ENCODE measurements around the gene RBM23.
"Not testable (repeated sequence)": the region's sequence is repeated elsewhere in the genome, so short reads cannot be mapped to it uniquely, and the experiment has no call there.

RBM23 gene

DNA sequence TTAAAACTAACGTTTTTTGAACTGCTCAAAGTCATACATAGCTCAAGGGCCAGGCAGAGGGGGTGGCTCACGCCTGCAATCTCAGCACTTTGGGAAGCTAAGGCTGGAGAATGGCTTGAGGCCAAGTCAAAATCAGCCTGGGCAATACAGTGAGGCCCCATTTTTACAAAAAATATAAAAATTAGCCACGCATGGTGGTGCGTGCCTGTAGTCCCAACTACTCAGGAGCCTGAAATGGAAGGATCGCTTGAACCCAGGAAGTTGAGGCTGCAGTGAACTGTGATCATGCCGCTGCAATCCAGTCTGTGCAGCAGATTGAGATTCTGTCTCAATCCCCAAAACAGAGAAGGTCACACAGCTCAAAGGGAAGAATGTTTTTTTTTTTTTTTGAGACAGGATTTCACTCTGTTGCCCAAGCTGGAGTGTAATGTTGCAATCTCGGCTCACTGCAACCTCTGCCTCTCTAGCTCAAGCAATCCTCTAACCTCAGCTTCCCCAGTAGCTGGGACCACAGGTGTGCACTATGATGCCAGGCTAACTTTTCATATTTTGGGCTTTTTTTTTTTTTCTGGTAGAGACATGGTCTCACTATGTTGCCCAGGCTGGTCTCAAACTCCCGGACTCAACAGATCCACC lies 2.9 kb downstream of the RBM23 start:
- DNase-seq: no peak

DNA sequence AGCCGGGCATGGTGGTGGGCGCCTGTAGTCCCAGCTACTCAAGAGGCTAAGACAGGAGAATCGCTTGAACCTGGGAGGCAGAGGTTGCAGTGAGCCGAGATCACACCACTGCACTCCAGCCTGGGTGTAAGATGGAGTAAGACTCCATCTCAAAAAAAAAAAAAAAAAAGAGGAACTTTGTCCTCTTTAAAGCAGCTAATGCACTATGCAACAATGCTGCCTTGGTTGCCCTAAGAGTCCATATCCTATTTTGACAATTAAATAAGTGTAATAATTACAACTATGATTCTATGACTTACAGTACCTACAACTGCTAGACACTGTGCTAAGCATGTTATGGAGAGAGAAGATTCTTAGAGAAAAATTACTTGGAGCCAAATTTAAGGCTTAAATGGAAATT lies 4.1 kb downstream of the RBM23 start:
- not testable (repeated sequence) for DNase-seq

- DNase-seq: no peak
Measured at GRCh38 chr14:22910916-22911315, 8.0 kb downstream of the RBM23 start.

DNA sequence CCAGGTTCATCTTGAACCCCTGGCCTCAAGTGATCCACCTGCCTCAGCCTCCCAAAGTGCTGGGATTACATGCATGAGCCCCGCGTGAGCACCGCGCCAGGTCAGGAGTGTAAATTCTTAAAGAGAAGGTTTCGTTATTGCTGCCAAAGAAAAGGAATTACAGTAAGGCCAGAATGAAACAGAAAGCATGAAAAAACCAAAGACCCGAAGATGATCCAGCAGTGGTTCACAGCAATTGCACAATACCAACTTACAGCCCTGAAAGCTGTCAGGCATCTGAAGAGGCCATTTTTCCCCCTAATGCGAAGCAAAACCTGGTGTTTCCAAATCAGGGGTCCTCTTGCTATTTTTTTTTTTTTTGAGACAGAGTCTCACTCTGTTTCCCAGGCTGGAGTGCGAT lies 10.3 kb downstream of the RBM23 start:
- no peak for DNase-seq

DNA sequence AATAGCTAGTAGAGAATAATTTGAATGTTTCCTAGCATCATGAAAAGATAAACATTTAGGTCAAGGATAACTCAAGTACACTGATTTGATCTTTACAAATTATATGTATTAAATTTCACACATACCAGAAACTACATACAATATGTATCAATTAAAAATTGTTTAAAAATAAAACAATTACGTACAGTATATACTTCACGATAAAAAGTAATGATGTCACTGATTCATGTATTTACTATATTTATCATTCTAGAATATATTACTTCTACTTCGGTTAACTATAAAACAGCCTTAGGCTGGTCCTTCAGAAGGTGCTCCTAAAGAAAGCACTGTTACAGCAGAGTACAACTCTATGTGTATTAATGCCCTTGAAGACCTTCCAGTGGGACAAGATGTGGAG lies 11.5 kb downstream of the RBM23 start:
- DNase-seq: no peak

- no peak for DNase-seq
Measured at GRCh38 chr14:22906073-22906472, 12.9 kb downstream of the RBM23 start.

- DNase-seq: no peak
Measured at GRCh38 chr14:22905627-22906026, 13.3 kb downstream of the RBM23 start.

DNA sequence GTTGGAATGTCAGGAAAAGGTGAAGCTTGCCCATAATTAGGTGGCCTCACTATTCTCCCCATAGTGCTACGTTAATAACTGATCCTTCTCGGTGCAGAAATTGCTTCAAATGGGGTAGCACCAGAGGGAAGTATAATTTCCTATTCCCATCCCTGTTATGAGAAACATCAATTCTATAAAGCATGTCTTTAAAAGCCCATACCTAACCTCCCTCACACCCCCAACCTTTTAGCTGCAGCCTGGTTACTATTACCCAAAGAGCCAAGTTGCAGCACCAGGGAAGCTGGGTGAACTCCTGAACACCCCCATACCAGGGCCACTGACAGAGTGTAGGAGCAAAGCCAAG lies 15.2 kb downstream of the RBM23 start:
- DNase-seq: no peak

DNA sequence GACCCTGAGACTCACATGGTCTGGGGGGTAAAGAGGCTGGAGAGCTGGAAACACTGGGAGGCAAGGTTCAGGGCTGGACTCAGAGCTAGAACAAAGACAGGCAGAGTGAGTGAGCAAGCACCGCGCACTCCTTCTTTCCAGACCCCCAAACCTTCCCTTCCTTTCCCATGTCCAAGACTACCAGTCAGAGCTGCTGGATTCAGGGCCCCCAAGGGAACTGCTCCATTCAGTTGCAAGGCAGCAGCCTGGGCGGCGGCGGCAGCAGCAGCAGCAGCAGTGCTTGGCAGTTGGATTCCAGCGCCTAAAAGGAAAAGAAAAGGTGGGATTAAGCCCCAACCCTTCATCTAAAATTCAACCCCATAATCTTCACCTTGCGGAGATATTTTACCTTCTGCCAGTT lies 17.1 kb downstream of the RBM23 start:
- DNase-seq: no peak

DNA sequence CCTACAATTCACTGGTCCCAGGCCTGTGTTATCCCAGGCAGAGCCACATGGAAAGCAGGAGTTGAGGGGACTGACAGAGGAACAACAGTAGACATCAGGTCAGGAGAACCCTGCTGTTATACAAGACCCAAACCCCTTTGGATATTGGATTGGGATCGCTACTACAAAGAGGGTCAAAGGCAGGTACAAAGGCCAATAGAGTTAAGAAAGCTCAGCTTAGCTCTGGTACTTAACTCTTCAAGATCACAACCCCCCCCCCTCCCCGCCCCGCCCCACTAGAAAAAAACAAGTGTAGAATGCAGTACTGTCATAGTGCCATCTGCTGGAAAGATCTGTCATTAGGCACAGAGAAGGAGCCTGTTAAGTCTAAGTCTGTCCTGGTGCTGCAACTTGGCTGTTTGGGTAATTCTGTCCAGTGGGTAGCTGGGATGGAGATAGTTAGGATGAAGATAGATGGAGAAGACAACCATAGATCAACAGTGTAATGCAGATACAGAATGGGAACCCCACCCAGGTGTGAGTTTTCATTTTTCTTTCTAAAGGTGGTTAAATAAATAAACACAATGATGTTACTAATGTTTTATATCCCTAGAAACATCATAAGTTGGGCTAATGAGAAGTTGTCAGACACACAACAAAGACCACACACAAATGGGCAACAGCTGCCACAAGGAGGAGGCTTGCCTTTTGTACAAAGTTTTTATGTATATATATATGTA lies 18.7 kb downstream of the RBM23 start:
- peak in 4 of 5 donors; percentile 23 to 76 (median 42) for DNase-seq

DNA sequence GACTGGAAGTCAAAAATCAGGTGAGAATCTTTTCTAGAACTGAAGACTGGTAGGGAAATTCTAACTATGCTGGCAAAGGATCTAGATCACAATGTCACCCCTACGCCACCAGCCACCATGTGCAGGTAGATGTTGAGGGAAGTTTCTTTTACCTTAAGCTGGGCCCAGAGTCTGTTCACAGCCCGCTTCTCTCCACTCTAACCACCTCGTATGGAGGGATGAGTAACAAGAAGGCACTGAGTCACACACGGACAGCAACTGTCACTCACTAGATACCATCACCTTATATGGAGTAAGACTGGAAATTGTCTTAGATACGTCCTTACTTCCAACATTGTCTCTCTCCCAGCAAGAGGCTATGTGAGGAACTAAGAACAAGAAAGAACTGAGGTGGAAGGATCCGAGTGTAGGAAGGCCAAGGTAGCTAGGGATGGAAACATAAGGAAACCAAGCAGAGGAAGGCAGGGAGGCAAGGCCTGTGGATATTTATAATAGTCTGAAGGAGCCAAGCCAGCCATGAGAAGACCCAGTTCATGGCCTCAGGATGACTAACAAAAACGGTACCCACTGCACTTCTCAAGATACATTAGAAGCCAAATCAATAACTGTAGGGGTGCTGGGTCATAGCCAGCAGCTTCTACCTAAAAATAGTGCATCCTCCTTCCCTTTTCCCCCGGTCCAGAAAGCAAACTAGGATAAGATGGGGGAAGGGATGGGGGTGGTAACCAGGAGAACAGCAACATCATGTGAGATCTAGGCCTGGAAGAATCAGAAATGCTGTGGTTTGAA lies 20.5 kb downstream of the RBM23 start:
- DNase-seq: no peak

- no peak for DNase-seq
Measured at GRCh38 chr14:22897357-22897756, 21.6 kb downstream of the RBM23 start.

DNA sequence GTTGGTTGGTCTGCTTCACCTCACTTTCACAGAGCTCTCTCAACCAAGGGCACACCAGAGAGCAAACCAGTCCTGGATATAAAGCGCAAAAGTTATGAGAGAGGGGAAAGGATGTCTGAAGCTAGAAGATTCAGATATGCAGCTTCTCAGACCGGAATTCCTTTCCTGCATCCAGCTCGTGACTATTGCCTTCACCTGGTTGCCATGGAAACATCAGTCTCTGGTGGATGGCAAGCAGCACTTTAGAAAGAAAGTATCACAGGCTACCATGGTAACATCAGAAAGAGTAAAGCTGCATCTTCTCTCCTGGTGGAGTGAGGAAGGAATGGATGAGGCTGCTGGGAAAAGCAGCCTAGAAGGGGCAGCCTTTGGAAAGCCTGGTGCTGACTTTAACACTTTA lies 22.2 kb downstream of the RBM23 start:
- DNase-seq: no peak

DNA sequence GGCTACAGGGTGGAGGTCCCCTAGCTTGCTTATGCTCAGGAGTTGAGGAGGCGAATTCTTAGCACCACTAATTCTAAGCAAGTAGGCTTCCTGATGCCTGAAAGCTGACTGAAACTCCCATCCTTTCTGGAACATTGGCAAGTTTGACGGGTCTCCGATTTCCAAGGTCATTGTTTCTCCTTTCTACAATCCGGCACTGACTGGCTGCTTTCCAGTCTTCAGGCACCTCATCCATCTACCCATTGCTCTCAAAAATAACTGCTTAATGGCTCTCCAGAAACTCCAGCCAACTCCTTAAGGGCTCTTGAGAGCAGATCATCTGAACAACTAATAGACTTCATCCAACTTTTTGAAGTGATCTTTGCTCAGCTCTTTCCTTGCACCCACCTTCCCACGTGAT lies 22.6 kb downstream of the RBM23 start:
- no peak for DNase-seq

DNA sequence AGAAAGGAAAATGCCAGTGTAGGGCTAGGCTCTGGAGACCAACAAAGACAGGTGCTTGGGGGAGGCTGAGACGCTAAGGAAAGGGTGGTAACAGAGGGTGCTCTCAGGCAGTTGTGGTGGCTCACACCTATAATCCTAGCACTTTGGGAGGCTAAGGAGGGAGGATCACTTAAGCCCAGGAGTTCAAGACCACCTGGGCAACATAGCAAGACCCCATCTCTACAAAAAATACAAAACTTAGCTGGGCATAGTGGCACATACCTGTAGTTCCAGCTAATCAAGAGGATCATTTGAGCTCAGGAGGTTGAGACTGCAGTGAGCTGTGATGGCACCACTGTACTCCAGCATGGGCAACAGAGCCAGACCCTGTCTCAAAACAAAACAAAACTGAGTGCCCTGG lies 23.5 kb downstream of the RBM23 start:
- DNase-seq: no peak

DNA sequence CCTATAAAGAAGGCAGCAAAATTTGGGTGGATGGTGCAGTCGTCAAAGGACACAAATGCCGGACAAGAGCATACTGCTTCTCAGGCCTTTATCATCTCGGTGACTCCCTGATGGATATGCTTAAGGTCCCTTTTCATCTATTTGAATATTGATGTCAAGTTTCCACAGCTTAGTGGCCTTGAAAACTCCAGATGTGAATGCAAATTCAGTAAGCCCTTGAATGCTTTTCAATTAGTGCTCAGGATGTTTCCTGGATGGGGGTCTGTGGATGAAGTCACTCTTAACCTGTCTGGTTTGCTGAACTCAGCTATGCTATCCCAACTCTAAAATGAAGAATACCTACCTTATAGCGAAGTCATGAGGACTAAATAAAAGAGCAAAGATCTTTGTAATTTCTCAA lies 25.2 kb downstream of the RBM23 start:
- no peak for DNase-seq

GRCh38 chr14:22892488-22892887 lies 26.5 kb downstream of the RBM23 start:
- DNase-seq: no peak

DNA sequence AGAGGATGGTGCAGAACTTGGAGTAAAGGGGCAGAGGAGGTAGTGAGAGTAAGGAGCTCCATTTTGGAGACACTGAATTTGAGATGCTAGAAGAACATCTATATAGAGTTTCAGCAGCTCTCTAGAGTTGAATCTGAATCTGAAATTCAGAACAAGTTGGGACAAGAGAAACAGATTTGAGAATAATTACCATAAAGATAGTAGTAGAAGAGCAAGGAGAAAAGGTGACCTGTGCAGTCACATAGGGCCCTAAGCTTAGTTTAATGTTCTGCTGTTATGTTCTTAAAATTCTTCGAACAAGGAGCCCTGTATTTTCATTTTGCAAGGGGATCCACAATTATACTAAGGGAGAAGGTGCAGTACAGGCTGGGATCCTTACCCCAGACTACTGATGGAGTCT lies 28.5 kb downstream of the RBM23 start:
- DNase-seq: no peak

DNA sequence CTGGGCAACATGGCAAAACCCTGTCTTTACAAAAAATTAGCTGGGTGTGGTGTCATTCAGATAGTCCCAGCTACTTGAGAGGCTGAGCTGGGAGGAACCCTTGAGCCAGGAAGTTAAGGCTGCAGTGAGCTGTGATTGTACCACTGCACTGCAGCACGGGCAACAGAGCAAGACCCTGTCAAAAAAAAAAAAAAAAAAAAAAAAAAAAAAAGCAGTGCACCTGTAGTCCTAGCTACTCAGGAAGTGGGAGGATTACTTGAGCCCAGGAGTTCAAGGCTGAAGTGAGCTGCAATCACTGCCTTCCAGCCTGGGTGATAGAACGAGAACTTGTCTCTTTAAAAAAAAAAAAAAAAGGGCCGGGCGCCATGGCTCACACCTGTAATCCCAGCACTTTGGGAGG lies 30.3 kb downstream of the RBM23 start:
- peak in 1 of 5 donors; percentile 67 for DNase-seq

DNA sequence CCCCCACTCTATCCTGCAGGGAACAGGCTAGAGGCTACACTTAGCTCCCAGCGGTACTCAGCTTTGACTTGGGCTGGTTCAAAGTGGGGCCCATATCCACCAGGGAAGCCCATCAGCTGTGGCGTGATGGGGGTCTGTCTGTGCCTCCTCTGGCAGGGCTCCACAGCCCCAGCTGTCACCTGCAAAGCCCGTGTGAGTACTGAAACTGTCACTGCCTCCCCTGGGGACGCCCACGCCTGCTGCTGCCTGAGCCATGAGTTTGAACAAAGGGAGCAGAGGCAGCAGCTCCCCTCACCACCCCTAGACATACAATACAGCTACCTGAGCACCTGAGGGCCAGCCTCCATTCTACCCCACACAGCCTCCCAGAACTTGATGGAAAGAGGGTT lies 31.0 kb downstream of the RBM23 start:
- no peak for DNase-seq

DNA sequence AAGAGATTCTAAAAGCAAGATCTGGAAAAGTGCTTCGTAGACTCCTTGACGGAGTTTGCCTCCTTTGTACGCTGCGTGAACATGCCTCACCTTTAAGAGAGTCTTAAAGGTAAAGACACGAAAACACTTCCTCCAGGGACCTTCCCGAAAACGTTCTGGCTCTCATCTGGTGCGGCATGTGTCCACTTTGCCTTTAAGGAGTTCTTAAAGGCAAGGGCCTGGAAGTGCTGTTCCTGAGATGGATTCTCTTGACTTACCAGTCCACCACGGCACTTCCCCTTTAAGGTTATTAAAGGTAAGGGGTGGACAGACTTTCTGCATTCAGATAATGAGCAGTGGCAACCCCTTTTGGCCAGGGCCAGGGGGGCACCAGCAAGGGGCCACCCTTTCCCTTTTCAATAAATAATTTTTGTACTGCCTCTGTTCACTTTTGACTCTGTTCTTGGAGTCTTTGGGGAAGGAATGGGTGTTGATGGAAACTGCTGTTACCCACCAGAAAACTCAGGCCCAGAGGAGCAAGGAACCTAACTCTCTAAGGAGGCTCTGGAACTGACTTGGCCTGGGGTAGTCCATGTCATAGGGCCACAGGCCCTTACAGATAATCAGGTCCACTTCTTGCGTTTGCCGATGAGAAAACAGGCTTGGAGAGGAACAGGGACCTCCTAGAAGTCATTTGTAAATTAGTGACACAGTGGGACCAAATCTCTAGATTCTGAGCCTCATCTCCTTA lies 31.5 kb downstream of the RBM23 start:
- peak in 4 of 5 donors; percentile 23 to 83 (median 28) for DNase-seq

DNA sequence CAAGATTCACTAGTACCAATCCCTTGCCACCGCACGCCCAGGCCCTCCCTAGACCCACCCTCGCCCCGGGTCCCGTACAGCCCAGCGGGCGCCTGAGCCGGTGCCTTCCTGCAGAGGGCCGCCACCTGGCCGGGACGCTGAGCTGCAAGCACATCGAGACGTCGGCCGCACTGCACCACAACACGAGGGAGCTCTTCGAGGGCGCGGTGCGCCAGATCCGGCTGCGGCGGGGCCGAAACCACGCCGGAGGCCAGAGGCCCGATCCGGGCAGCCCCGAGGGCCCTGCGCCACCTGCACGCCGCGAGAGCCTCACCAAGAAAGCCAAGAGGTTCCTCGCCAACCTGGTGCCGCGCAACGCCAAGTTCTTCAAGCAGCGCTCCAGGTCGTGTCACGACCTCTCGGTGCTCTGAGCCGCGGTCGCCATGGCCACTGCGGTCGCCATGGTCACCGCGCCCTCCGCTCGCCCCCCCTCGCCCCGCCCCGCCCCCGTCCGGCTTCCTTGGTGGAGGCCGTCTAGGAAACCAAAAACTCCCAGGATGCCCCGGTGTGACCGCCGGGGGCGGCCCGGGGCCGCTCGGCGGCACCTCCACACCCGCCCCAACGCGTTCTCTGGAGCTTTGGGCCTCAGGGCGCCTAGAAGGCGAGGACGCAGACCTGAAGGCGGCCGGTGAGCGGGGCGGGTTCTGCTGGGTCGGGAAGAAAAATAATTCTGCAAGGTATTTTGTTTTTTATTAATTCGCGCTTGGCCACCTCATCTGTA lies 32.3 kb downstream of the RBM23 start:
- DNase-seq: peak; percentile 63 to 90 (median 68)

- DNase-seq: no peak
Measured at GRCh38 chr14:22885975-22886374, 33.0 kb downstream of the RBM23 start.
